ENCODE measurements around the gene FLT1.

Gene FLT1

DNA sequence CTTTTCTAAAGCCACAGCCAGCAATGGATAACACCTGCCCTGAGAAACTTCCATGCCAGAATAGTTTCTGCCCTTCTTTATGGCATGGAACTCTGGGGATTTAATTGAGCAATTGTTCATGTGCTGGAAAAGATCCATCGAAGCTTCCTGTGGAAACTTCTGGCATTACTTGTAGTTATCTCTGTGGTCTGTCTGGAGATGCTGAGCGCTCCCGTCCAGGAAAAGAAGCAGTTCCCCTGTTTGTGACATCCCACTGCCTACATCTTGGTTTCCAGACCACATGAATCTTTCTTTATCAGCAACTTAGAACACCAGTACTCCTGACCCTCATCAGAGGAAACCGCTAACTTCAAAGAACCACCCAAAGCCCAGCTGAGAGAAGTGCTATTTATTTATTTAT is 24.6 kb downstream of the FLT1 start:
- H3K4me3 ChIP-seq (ENCODE audit: low read length) = no peak overlapping the region
- no peak for TF ChIP-seq ZNF274 (IDR thresholded peaks at IDR 0.05; ENCODE audit: low read depth, low read length)

DNA sequence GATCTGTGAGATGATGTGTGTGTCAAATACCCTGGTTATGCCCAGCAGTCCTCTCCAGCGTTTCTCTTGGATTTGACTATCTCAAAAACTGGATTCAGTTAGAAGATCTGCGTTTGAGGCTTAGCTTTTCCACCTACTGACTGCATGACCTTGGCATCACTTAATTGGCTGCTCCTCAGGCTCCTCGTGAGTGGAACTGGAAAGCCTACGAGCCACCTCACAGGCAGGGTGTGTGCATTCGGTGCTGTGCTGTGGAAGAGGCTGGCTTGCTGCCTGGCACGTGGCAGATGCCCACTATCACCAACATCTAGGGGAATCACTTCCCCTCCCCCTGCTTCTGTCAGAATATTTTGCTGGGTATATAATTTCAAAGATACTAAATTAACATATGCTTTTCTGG is 25.6 kb downstream of the FLT1 start:
- no peak overlapping the region for H3K4me3 ChIP-seq (ENCODE audit: low read length)
- TF ChIP-seq ZNF274 (IDR thresholded peaks at IDR 0.05; ENCODE audit: low read depth, low read length) = no peak

DNA sequence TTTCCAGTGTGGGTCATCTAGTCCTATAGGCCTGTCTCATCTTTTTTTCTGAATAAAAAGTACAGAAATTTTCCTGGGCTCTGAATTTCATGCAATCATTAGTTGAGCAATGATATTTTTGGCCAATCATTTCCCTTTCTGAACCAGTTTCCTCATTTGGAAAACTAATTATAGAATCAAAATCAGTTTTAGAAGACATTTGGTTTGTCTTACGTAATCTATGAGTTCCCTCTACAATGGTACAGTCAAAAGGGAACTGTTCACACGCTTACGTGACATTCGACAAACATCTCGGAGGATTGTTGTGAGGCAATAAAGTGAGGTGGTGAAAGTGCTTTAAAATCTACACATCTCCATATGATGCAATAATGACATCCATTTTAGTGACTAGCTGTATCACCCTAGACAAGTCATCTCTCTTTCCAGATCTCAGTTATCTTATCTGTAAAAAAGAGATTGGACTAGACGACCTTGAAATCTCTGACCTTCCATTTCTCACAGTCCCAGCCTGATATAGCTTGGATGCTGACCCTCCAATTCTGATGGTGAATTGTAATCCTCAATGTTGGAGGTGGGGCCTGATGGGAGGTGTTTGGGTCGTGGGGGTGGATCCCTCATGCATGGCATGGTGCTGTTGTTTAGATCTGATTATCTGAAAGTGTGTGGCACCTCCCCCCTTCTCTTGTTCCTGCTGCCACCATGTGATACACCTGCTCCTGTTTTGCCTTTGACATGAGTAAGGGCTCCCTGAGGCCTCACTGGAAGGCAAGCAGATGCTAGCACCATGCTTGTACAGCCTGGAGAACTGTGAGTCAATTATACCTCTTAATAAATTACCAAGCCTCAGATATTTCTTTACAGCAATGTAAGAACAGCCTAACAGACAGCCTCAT is 26.7 kb downstream of the FLT1 start:
- H3K4me3 ChIP-seq (ENCODE audit: low read length) = no peak overlapping the region
- TF ChIP-seq ZNF274 (IDR thresholded peaks at IDR 0.05; ENCODE audit: low read depth, low read length) = no peak

DNA sequence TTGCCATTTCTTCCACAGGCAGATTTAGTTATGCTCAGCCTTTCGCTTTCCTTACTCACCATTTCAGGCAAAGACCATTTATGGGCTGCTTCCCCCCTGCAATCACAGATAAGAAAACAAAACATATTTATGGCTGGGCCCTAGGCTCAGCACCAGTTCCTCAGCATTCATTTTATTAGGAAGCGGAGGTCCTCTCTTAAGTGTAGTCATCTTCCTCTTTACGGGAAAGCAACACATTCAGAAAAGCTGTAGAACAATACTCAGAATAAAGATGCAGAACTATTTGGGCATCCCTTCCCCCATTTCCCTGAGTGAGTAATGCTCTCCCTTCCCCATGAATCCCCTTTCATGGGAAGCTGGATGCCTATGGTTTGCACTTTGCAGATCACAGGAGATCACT is 27.9 kb downstream of the FLT1 start:
- TF ChIP-seq ZNF274 (IDR thresholded peaks at IDR 0.05; ENCODE audit: low read depth, low read length) = no peak
- no peak overlapping the region for H3K4me3 ChIP-seq (ENCODE audit: low read length)

DNA sequence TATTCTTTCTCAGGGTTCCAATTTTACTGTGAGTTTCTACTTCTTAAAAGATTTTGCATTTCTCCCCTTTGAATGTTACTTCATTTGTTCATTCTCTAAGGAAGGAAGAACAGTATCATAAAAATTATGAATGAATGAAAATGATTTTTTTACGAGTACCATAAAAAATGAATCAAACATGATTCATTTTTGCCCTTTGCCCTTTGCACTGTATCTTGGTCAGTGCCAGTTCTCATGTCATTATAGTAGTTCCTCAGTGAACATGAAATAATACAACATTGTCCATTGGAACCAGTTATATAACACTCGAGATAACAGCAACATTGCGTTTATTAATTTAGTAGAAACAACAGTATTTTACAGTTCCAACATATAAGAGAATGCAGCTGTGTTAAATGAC is 28.8 kb downstream of the FLT1 start:
- H3K4me3 ChIP-seq (ENCODE audit: low read length) = no peak overlapping the region

DNA sequence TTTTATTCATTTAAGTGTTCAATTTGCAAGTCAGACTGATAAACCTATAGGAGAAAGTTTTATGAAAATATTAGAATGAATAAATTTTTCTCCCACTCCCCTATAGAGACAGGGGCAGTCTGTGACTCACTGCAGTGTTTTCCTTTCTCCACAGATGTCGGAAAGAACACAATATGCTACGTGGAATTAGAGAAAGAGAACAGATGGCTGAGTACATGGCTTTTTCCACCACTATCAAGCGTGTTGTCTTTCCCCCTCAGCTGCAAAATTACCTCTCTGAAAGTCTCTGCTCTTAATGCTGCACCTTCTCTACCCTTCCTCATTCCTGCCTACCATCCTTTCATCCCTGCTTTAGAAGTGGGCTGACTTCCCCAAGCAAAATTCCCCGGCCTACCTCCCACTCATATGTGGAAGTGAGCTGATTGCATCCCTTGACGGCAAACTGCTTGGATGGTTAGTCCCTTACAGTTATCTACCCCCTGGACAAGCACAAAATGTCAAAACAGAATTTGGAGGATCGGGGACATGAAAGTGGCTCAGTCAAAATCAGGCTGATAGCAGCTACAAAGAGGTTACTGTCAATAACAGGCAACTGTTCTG is 30.0 kb downstream of the FLT1 start:
- no peak for TF ChIP-seq ZNF274 (IDR thresholded peaks at IDR 0.05; ENCODE audit: low read depth, low read length)
- H3K4me3 ChIP-seq (ENCODE audit: low read length) = no peak overlapping the region

More for the DNA sequence above, 28.8 kb downstream of the FLT1 start:
- TF ChIP-seq ZNF274 (IDR thresholded peaks at IDR 0.05; ENCODE audit: low read depth, low read length) = no peak

DNA sequence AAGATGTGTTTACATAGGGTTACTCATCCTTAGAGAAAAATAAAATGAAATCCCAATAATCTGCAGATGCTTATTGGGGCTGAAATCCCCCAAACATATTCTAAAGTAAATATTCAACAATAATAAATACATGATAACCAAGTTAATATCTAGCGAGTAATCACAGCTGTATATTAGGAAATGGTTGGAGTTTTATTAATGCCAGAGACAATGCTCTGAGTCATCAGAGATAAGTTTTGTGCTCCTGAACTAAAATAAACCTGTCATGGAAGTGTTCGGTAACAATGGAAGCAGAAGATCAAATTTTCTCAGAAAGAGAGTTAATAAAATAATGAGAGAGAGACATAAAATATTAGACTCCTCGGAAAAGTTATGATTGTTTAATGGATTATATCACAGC is 31.4 kb downstream of the FLT1 start:
- TF ChIP-seq ZNF274 (IDR thresholded peaks at IDR 0.05; ENCODE audit: low read depth, low read length) = no peak
- no peak overlapping the region for H3K4me3 ChIP-seq (ENCODE audit: low read length)

DNA sequence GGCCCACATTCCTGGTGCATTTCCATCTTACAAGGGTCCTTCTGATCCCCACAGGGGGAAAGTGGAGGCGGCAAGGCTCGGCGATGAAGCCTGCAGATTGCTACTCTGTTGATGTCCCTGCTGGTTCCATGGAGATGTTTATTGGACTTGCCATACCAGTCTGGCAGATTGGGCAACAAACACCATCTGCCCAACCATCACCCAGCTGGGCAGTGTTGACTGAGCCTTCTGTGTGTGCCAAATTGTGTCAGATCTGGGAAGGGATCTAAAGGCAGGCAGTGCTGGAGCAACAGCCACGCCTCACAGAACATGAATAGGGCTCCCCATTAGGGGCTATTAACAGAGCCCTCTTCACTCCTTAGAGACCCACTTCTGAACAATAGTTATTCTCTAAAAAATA is 35.0 kb downstream of the FLT1 start:
- no peak overlapping the region for H3K4me3 ChIP-seq (ENCODE audit: low read length)
- TF ChIP-seq ZNF274 (IDR thresholded peaks at IDR 0.05; ENCODE audit: low read depth, low read length) = no peak

DNA sequence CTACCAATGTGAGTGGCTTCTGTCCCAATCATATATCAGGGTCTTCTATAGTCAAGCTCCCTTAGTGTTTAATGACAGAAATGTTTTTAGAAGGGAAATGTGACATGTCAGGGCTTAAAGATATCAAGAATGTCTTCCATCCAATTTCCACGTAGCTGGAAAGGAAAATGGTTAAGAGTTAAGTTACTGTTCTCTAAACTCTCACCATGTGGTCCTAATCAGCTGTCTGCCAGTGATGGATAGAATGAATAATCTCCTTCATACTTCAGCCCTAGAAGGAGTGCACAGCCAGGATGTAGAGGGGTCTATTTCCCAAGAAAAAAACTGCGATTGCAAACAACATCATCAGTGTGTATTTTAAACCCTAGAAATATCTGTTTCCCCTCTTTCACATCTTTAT is 36.3 kb downstream of the FLT1 start:
- no peak for TF ChIP-seq ZNF274 (IDR thresholded peaks at IDR 0.05; ENCODE audit: low read depth, low read length)
- H3K4me3 ChIP-seq (ENCODE audit: low read length) = no peak overlapping the region

DNA sequence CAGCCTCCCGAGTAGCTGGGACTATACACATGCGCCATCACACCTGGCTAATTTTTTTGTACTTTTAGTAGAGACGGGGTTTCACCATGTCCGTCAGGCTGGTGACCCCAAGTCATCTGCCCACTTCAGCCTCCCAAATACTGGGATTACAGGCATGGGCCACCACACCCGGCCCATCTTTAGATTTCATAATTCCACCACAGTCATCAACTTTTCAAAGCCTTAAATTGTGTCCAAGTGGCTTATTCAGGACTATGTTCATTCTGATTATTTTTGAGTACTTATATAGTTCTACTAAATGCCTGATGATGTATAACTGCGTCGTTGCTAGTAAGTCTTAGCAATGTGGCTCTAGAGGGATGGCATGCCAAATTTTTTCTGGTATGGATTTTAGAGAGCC is 36.9 kb downstream of the FLT1 start:
- no peak overlapping the region for H3K4me3 ChIP-seq (ENCODE audit: low read length)
- no peak for TF ChIP-seq ZNF274 (IDR thresholded peaks at IDR 0.05; ENCODE audit: low read depth, low read length)

DNA sequence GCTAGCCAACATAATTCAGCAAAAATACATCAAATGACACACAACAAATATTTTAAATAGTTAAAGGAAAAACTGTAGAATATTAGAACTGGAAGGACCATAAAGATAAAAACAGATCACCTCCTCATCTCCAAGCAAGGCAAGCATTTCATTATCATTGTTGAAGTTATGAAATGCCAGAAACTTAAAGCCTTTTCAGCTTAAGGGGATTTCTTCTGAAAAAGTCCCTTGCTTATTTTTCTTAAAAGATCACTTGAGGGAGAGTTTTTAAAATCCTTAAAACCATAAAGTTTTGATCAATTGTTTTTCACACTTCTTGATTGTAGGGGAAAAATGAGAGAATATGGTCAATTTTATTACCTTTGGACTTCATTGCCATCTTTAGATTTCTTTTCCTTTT is 37.4 kb downstream of the FLT1 start:
- no peak overlapping the region for H3K4me3 ChIP-seq (ENCODE audit: low read length)
- TF ChIP-seq ZNF274 (IDR thresholded peaks at IDR 0.05; ENCODE audit: low read depth, low read length) = no peak

DNA sequence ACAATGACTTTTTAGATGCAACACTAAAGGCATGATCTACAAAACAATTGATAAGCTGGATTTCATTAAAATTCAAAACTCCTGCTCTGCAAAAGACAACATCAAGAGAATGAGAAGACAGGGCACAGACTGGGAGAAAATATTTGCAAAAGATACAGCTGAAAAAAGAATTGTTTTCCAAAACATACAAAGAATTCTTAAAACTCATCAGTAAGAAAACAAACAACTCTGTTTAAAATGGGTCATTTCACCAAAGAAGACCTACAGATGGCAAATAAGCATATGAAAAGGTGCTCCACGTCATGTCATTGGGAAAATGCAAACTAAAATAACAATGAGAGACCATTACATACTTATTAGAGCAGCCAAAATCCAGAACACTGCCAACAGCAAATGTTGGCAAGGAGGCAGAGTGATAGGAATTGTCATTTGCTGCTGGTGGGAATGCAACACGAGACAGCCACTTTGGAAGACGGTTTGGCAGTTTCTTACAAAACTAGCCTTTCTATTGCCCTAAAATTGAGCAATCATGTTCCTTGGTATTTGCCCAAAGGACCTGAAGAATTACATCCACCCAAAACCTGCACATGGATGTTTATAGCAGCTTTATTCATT is 39.2 kb downstream of the FLT1 start:
- no peak overlapping the region for H3K4me3 ChIP-seq (ENCODE audit: low read length)
- no peak for TF ChIP-seq ZNF274 (IDR thresholded peaks at IDR 0.05; ENCODE audit: low read depth, low read length)

DNA sequence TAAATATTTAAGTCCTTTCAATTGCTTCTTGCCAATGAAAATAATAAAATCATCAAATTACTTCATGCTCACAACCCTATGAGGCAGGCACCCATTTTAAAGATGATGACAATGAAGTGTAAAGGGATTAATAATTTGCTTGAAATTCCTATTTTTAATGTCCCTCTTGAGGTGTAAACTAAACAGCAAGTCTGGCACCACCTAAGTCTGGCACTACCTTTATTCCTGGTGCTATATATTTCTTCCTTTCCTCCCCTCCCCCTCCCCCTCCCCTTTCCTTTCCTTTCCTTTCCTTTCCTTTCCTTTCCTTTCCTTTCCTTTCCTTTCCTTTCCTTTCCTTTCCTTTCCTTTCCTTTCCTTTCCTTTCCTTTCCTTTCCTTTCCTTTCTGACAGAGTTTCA is 42.2 kb downstream of the FLT1 start:
- no peak for TF ChIP-seq ZNF274 (IDR thresholded peaks at IDR 0.05; ENCODE audit: low read depth, low read length)
- no peak overlapping the region for H3K4me3 ChIP-seq (ENCODE audit: low read length)

DNA sequence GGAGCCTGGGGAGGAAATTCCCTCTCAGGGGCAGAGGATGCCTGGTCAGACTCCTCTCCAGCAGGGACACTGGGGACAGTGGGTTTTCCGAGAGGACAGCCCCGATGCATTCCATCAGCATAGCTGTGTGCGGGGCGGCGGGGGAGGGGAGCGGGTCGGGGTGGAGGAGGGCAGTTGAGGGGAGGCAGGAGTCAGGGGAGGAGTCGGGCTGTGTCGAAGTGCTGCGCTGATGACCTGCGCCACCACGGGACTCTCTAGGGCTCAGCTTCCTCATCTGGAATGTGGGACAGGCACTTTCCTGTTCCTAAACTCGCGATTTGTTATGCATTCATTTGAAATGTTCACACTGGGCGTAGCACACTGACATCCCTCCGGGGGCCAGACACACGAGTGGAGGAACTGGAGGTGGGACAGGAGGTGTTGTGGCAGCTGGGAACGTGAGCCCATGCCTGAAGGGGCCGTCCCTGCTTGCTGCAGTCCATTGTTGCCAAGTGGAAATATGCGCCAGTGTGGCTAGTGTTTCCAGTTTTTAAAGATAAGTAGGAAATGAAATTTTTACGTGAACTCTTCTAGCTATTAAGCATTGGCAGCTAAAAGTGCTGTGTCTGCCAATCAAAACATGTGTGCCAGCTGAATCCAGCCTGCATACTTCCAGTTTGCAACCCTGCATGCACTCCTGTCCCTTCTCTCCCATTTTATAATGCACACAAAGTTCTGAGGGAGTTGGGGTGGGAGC is 43.3 kb downstream of the FLT1 start:
- no peak for TF ChIP-seq ZNF274 (IDR thresholded peaks at IDR 0.05; ENCODE audit: low read depth, low read length)

More for the DNA sequence above, 43.3 kb downstream of the FLT1 start:
- H3K4me3 ChIP-seq (ENCODE audit: low read length) = no peak overlapping the region

Data from GM08714 (cell line).